HG03439 (cell line): ENCODE measurements around the gene NAA60.

Source experiments
- ATAC-seq: cut with Tn5 transposase; IDR thresholded peaks from one replicate; pipeline ENCODE4 v1.9.1; 2021; ENCODE audit warnings: mild to moderate bottlenecking, moderate library complexity; ENCODE audit not compliant: unreplicated experiment

Gene NAA60

GRCh38 chr16:3536271-3536731 lies 92.8 kb downstream of the NAA60 start:
- no peak for ATAC-seq
